PC-3 (cell line): ENCODE data around the gene PPP1CC. TPM values are rescaled to one million over a fixed set of nuclear protein-coding genes. Genes with fewer than 3 reads are reported as not detected.

Source experiments
- ATAC-seq: fragments of 200-7000 bp; cut with Tn5 transposase; 2 replicates; pipeline ENCODE4 v1.9.1; 2020; ENCODE audit warnings: mild to moderate bottlenecking, moderate library complexity
- Bru-seq: library from RNA; stranded (reverse); fragments of 400-500 nt; gene quantifications from one replicate; lab custom pipeline; 2021; lab: Mats Ljungman, UMichigan
- BruChase-seq, 2 experiments: library from RNA; stranded (reverse); fragments of 400-500 nt; gene quantifications; one replicate each; lab custom pipeline; 2021; lab: Mats Ljungman, UMichigan
- BruUV-seq: library from RNA; stranded (reverse); fragments of 400-500 nt; replicated peaks from 2 replicates; lab custom pipeline; 2021; lab: Mats Ljungman, UMichigan
- CTCF ChIA-PET: fragments of 300-600 bp; sonication (Branson Sonifier 250); formaldehyde crosslinking; loops from one replicate; lab custom pipeline; 2022; ENCODE audit warnings: antibody characterized with exemption; lab: Charles Lee
- POLR2A ChIA-PET: fragments of 300-600 bp; sonication (Branson Sonifier 250); formaldehyde crosslinking; loops from one replicate; lab custom pipeline; 2022; ENCODE audit warnings: antibody characterized with exemption; ENCODE audit not compliant: unreplicated experiment; lab: Charles Lee
- DNase-seq: peaks from one replicate; pipeline ENCODE4 v3.0.0-alpha.2; 2015
- H2AFZ ChIP-seq: fragments of 300-600 bp; sonication (generic); 2 replicates; pipeline ENCODE4 v1.6.0; 2016; ENCODE audit warnings: antibody characterized with exemption, low read length
- H3F3A ChIP-seq: fragments of 300-600 bp; sonication (generic); one replicate; pipeline ENCODE4 v1.6.0; 2017; ENCODE audit warnings: antibody characterized with exemption, low read length, control low read depth, mild to moderate bottlenecking; ENCODE audit not compliant: unreplicated experiment
- H3K27ac ChIP-seq: fragments of 300-600 bp; sonication (generic); 2 replicates; pipeline ENCODE4 v1.5.1; 2016; ENCODE audit warnings: mild to moderate bottlenecking, low read length
- H3K27me3 ChIP-seq: fragments of 300-600 bp; sonication (generic); 2 replicates; pipeline ENCODE4 v1.6.1; 2016; ENCODE audit warnings: low read length, mixed read lengths
- H3K36me3 ChIP-seq: fragments of 300-600 bp; sonication (generic); 2 replicates; pipeline ENCODE4 v1.6.1; 2016; ENCODE audit warnings: low read depth, mixed run types, low read length, mixed read lengths
- H3K4me1 ChIP-seq: fragments of 300-600 bp; sonication (generic); 2 replicates; pipeline ENCODE4 v1.5.1; 2016; ENCODE audit warnings: low read length; ENCODE audit not compliant: insufficient read depth
- H3K4me2 ChIP-seq: fragments of 300-600 bp; sonication (generic); 2 replicates; pipeline ENCODE4 v1.6.0; 2016; ENCODE audit warnings: low read length
- H3K4me3 ChIP-seq: fragments of 300-600 bp; sonication (generic); 2 replicates; pipeline ENCODE4 v1.5.1; 2016; ENCODE audit warnings: mild to moderate bottlenecking, low read length, mixed read lengths
- H3K79me2 ChIP-seq: fragments of 300-600 bp; sonication (generic); 2 replicates; pipeline ENCODE4 v1.6.1; 2017; ENCODE audit warnings: low read length, mixed read lengths
- H3K9ac ChIP-seq: fragments of 300-600 bp; sonication (generic); 2 replicates; pipeline ENCODE4 v1.6.0; 2016; ENCODE audit warnings: mild to moderate bottlenecking, low read length
- H3K9me2 ChIP-seq: fragments of 300-600 bp; sonication (generic); replicated peaks from 2 replicates; pipeline ENCODE4 v1.6.1; 2016; ENCODE audit warnings: mixed run types, low read length, mixed read lengths
- H3K9me3 ChIP-seq: fragments of 300-600 bp; sonication (generic); 2 replicates; pipeline ENCODE4 v1.6.1; 2016; ENCODE audit warnings: low read length, mixed read lengths
- H4K20me1 ChIP-seq: fragments of 300-600 bp; sonication (generic); 2 replicates; pipeline ENCODE4 v1.6.1; 2016; ENCODE audit warnings: low read length, mixed read lengths
- CTCF ChIP-seq: fragments of 300-600 bp; sonication (generic); conservative IDR thresholded peaks from 2 replicates; pipeline ENCODE4 v1.5.1; 2017; ENCODE audit warnings: antibody characterized with exemption, low read depth, mild to moderate bottlenecking, low read length
- EZH2 ChIP-seq: fragments of 300-600 bp; sonication (generic); IDR thresholded peaks from one replicate; pipeline ENCODE4 v1.6.1; 2017; ENCODE audit warnings: antibody characterized with exemption, mild to moderate bottlenecking, low read length; ENCODE audit not compliant: unreplicated experiment
- EZH2phosphoT487 ChIP-seq: fragments of 300-600 bp; sonication (generic); IDR thresholded peaks from 2 replicates; pipeline ENCODE4 v1.6.1; 2018; ENCODE audit warnings: mild to moderate bottlenecking, antibody characterized with exemption, low read length, borderline replicate concordance
- intact Hi-C: fragments of 100-400 bp; cut with micrococcal nuclease; formaldehyde crosslinking; loops from 2 replicates; pipeline ENCODE4 v1.9.0; 2023
- long read RNA-seq: library from polyadenylated mRNA; unstranded; transcript quantifications from one replicate; pipeline ENCODE4 v2.0.0, GENCODE V29; 2021; ENCODE audit not compliant: unreplicated experiment
- total RNA-seq: library from RNA; depleted of rRNA; stranded (reverse); fragments of >200 nt; gene quantifications from 2 replicates; pipeline ENCODE4 v1.2.3, GENCODE V29; 2014; rRNA removed

The PPP1CC gene
- 202 and 204 TPM in 2 replicates for total RNA-seq
- Bru-seq, nascent RNA: percentile 95 among the genes with signal in this experiment
- BruChase-seq, experiment 1, labeled RNA remaining after a 6-hour chase: percentile 98 among the genes with signal in this experiment
- BruChase-seq, experiment 2, labeled RNA remaining after a 2-hour chase: percentile 96 among the genes with signal in this experiment
- long read RNA-seq, transcript PPP1CC-201 (7 exons, 2,559 nt): major isoform, 214 of 264 reads
- long read RNA-seq, partial matches to known transcripts: 8 of 264 reads
- long read RNA-seq, other reads (novel, unspliced or antisense): 32 of 264 reads

DNA sequence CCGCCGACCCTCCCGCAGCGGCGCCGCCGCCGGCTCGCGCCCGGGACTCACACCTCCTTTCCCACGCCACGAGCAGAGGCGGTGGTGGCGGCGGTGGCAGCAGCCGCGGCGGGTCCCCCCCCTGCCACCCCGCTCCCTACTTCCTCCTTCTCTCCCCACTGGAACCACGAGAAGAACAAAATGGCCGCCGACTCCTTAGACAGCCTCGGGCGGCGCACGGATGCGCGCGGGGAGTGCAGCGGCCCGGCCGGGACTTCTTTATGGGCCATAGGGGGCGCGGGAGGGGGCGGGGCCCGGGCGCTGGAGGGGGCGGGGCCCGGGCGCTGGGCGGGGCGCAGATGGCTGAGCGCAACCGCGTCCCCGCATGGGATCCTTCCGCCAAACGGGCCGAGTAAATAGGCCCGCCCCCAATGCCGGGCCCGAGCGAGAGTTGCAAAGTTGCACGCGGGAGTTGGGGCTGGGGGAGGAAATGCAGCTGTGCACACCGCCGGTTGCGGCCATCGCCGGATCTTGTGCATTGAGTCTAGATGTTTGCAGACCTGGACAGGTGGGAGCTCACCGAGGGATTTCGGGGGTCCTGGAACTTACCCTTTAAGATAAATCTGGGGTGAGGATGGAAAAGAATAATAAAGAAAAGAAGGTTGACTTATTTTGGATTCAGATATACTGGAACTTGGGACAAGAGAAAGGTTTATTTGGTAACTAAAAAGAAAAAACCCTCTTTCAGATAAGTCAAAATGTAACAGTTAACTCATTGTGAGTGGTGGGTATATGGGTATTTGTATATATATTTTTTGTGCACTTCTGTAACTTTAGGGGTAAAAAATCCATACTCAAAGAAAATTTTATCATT is at the start of gene PPP1CC:
TSS of gene PPP1CC (minus strand) at position 174 of the 853 bp plus-strand sequence. CDS start 184 bp downstream, outside the sequence.
- peak; percentile 51 for ATAC-seq
- CTCF ChIA-PET: no interaction called here
- H3K36me3 ChIP-seq: peaks cover 7% of the 10 kb centered on the region

GRCh38 chr12:110791589-110791988 is 48.9 kb upstream of the PPP1CC start:
- H3K27ac ChIP-seq: no peak overlapping the region
- H3F3A ChIP-seq: no peaks in the 10 kb centered on the region
- ATAC-seq (no peak), DNase-seq (no peak)
- no peaks in the 10 kb centered on the region for H3K9me2 ChIP-seq
- H3K4me1 ChIP-seq: no peaks in the 10 kb centered on the region
- H2AFZ ChIP-seq: no peak overlapping the region
- no peaks in the 10 kb centered on the region for H4K20me1 ChIP-seq
- no TSS peak for BruUV-seq
- H3K4me3 ChIP-seq: no peak overlapping the region
- ChIA-PET CTCF (no interaction called here), POLR2A (interaction anchor here (0.8 kb wide), 1 partner anchor 22 kb away, joined by 4 read pairs; no protein-coding TSS in a partner anchor)
- H3K79me2 ChIP-seq: no peaks in the 10 kb centered on the region
- no peaks in the 10 kb centered on the region for H3K36me3 ChIP-seq
- H3K9me3 ChIP-seq: no peaks in the 10 kb centered on the region
- TF ChIP-seq EZH2: no peak
- TF ChIP-seq EZH2phosphoT487: no peak
- TF ChIP-seq CTCF: no peak
- intact Hi-C loops: no loop called here
- no peak overlapping the region for H3K4me2 ChIP-seq
- no peaks in the 10 kb centered on the region for H3K27me3 ChIP-seq
- H3K9ac ChIP-seq: no peak overlapping the region

More for the DNA sequence above, at the start of gene PPP1CC:
- Histone ChIP-seq H3F3A (no peaks in the 10 kb centered on the region), H3K4me3 (peak within 1 kb of the TSS; percentile 87), H3K4me2 (peak within 1 kb of the TSS; percentile 99), H3K27me3 (no peaks in the 10 kb centered on the region), H3K9me3 (no peaks in the 10 kb centered on the region), H3K9me2 (no peaks in the 10 kb centered on the region), H3K9ac (peak within 1 kb of the TSS; percentile 92), H4K20me1 (peaks cover 42% of the 10 kb centered on the region), H3K79me2 (peaks cover 54% of the 10 kb centered on the region), H3K4me1 (peaks cover 51% of the 10 kb centered on the region), H2AFZ (peak within 1 kb of the TSS; percentile 100), H3K27ac (peak within 1 kb of the TSS; percentile 48)
- TSS peak; percentile 90 for BruUV-seq
- POLR2A ChIA-PET: no interaction called here
- intact Hi-C loops: loop anchor here (5.0 kb wide), 1 partner anchor 46 kb away; no protein-coding TSS in a partner anchor
- peak; percentile 96 for DNase-seq
- TF ChIP-seq CTCF (no peak), EZH2phosphoT487 (no peak), EZH2 (no peak)
